AG10803 (cell line): ENCODE results near the gene INHBE.
"Not testable (repeated sequence)": the region's sequence is repeated elsewhere in the genome, so short reads cannot be mapped to it uniquely, and the experiment has no call there.

Experiments used
- DNase-seq: peaks from one replicate; pipeline ENCODE4 v3.0.0; 2010; ENCODE audit warnings: low read depth
- H3K4me3 ChIP-seq: 2 replicates; pipeline ENCODE4 v1.5.1; 2011; ENCODE audit warnings: mild to moderate bottlenecking, low read length, control low read depth
- TF ChIP-seq, protein P1 (sequence below): conservative IDR thresholded peaks from 2 replicates; pipeline ENCODE4 v1.5.1; 2011; ENCODE audit warnings: mild to moderate bottlenecking, low read length, control low read depth, inconsistent platforms

The INHBE gene

DNA sequence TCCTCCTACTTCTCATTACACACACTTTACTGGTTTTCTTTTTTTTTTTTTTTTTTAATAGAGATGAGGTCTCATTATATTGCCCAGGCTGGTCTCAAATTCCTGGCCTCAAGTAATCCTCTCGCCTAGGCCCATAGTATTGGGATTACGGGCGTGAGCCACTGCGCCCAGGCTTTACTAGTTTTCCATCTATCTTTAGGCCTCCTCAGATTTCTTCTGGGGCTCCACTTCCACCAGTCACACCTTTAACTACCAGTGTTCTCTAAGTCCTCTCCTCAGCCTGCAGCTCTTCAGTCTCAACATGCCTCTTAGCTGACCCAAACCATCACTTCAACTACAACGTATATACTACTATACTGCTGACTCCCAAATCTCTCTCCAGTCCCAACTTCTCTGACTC, 34.6 kb upstream of the INHBE start:
- TF ChIP-seq, protein P1, sequence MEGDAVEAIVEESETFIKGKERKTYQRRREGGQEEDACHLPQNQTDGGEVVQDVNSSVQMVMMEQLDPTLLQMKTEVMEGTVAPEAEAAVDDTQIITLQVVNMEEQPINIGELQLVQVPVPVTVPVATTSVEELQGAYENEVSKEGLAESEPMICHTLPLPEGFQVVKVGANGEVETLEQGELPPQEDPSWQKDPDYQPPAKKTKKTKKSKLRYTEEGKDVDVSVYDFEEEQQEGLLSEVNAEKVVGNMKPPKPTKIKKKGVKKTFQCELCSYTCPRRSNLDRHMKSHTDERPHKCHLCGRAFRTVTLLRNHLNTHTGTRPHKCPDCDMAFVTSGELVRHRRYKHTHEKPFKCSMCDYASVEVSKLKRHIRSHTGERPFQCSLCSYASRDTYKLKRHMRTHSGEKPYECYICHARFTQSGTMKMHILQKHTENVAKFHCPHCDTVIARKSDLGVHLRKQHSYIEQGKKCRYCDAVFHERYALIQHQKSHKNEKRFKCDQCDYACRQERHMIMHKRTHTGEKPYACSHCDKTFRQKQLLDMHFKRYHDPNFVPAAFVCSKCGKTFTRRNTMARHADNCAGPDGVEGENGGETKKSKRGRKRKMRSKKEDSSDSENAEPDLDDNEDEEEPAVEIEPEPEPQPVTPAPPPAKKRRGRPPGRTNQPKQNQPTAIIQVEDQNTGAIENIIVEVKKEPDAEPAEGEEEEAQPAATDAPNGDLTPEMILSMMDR: no peak
- no peak overlapping the region for H3K4me3 ChIP-seq
- no peak for DNase-seq

DNA sequence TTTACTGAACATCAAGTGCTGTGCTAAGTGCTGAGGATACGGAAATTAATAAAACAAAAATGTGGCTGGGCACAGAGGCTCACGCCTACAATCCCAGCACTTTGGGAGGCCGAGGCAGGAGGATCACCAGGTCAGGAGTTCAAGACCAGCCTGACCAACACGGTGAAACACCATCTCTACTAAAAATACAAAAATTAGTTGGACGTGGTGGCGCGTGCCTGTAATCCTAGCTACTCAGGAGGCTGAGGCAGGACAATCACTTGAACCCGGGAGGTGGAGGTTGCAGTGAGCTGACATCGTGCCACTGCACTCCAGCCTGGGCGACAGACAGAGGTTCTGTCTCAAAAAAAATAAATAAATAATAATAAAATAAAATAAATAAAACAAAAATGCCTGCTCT, 28.2 kb upstream of the INHBE start:
- not testable (repeated sequence) for DNase-seq, H3K4me3 ChIP-seq

DNA sequence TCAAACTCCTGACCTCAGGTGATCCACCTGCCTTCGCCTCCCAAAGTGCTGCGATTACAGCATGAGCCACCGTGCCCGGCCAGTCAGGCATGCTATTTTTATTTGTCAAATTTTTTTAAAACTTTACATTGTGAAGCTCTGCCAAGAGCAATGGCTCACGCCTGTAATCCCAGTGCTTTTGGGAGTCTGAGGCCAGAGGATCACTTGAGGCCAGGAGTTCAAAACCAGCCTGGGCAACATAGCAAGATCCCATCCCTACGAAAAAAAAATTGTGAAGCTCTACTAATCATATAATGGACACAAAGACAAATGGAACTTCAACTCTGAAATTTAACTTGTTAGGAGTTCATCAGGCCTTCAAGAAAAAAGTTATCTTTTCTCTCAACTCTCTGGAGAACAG, 26.1 kb upstream of the INHBE start:
- no peak overlapping the region for H3K4me3 ChIP-seq
- TF ChIP-seq, protein P1: no peak
- no peak for DNase-seq

DNA sequence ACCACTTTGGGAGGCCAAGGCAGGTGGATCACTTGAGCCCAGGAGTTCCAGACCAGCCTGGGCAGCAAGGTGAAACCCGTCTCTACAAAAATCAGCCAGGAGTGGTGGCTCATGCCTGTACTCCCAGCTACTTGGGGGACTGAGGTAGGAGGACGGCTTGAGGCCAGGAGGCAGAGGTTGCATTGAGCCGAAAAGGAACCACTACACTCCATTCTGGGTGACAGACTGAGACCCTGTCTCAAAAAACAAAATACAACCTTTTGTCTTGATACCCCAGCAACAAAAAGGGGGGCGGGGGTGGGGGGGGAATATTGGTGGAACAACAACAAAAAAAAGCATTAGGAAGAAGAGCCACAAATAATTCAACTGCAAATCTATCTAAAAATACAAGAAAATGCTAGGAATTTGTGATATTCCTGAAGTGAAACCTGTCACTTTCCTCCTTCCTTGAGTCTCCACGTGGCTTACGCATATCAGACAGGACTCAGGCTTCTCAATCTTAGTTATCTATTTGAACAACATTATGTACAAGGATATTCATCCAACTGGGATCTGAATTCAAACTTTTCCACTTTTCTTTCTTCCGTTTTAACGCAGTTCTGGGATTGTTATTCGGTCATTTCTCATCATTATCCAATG, 25.5 kb upstream of the INHBE start:
- DNase-seq: peak; percentile 7

DNA sequence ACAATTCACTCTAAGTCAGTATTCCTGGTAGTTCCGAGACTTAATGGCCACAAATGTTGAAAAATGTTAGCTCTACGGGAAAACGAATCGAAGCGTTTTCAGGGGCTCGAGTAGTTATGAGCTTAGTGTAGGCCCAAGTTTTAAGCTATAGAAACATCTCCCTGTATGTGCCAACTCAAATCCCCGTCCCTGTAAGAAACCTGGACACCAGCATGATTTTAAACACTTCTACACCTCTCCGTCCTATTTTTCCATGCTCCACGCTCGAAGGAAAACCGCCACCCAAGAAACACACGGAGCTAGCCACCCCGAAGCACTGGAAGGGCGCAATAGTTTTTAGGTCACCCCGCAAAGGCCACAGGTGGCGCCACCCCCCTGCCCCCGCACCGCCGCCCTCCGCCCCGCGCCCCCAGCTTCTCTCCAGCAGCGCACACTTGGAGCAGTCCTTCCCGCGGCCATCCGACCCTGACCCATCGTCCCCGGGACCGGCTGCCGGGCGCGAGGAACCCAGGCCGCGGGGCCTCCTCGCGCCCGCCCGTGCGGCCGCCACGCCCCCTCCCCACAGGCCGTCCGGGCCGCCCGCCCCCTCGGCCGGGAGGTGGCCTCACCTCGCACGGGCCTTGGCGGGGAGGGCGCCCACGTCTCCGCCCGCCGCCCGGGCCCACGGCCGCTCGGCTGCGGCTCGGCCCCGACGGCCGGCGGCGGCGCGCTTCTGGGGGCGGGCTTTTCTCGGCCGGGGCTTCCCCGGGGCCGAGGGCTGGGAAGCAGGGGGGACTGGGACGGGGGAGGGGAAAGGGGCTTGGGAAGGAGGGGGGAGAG, 24.8 kb upstream of the INHBE start:
- peak; percentile 25 for DNase-seq
- TF ChIP-seq, protein P1: peak; percentile 15; the same call in 1 of the 2 replicates

More for the DNA sequence above, 25.5 kb upstream of the INHBE start:
- H3K4me3 ChIP-seq: peak overlapping the region; percentile 76
- TF ChIP-seq, protein P1: no peak

DNA sequence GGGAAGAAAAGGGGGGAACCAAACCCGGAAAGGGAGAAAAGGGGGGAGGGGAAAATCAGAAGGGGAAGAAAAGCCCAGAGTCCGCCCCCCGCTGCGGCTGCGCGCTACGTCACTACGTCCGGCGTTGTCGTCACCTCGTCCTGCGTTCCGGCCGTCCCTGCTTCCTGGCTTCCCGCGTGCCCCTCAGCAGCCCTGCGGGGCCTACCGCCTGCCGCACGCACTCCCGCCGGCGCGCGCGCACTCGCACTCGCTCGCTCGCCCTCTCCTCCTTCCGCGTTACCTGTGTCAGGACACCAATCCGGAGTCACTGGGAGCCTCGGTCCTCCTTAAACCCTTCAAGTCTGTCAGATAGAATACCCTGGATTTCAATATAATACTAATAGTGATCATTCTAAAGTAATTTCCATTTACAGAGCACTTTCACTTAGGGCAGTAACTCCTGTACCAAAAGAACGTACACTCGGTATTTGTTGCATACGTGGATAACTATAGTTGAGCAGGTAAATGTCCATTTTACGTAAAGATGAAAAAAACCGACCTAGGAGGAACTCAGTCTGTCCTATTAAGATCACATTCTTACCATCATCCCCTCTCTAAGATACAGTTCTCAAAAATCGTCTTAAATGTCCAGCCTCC, 24.1 kb upstream of the INHBE start, which contains the start of gene R3HDM2:
Gene R3HDM2 (minus strand): TSS at position 113 of the 636 bp plus-strand sequence. CDS start 120,615 bp downstream, outside the sequence.
- H3K4me3 ChIP-seq: peak within 1 kb of the TSS; percentile 76
- TF ChIP-seq, protein P1: no peak
- peak; percentile 93 for DNase-seq

More for the DNA sequence above, 24.8 kb upstream of the INHBE start:
- peak overlapping the region; percentile 76 for H3K4me3 ChIP-seq

DNA sequence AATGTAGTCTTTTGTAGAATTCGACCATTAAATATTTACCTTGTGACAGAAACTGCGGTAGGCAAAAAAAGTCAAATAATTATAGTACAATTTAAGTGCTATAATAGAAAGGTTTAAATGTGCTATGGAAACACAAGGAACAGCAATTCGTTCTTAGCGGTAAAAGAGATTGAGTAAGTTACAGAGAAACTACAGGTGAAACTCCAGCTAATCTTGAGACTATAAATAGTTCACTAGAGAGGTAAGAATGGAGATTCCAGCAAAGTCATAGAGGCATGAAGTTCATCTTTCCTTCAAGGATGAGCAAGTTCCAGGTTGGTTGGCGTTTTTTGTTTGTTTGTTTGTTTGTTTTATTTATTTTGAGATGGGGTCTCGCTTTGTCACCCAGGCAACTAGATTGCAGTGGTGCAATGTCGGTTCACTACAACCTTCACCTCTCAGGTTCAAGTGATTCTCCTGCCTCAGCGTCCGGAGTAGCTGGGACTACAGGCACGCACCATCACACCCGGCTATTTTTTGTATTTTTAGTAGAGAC, 23.4 kb upstream of the INHBE start:
- TF ChIP-seq, protein P1: no peak
- H3K4me3 ChIP-seq: no peak overlapping the region; the same call in 1 of the 2 replicates
- DNase-seq: no peak
